Measurements from ENCODE around the gene FOXO4. TPM values are rescaled to one million over a fixed set of nuclear protein-coding genes. Genes with fewer than 3 reads are reported as not detected.
"Not testable (repeated sequence)": the region's sequence is repeated elsewhere in the genome, so short reads cannot be mapped to it uniquely, and the experiment has no call there.

Gene FOXO4
- total RNA-seq, result 5.8 TPM

GRCh38 chrX:71095555-71095980 is at the start of gene FOXO4:
Gene FOXO4, plus strand, starts transcription at chrX:71095851. Its CDS starts 678 bp downstream, at chrX:71096529.
- peak; percentile 86 for DNase-seq

DNA sequence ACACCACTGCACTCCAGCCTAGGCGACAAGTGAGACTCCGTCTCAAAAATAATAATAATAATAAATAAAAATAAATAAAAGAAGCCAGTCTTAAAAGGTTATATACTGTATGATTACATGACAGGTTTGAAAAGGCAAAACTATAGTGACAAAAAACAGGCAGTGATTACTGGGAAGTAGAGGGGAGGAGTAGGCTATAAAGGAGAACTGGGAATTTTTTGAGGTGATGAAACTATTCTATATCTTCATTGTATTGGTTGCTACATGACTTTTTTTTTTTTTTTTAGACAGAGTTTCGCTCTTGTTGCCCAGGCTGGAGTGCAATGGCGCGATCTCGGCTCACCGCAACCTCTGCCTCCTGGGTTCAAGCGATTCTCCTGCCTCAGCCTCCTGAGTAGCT is 47.8 kb upstream of the FOXO4 start:
- DNase-seq, result not testable (repeated sequence)

DNA sequence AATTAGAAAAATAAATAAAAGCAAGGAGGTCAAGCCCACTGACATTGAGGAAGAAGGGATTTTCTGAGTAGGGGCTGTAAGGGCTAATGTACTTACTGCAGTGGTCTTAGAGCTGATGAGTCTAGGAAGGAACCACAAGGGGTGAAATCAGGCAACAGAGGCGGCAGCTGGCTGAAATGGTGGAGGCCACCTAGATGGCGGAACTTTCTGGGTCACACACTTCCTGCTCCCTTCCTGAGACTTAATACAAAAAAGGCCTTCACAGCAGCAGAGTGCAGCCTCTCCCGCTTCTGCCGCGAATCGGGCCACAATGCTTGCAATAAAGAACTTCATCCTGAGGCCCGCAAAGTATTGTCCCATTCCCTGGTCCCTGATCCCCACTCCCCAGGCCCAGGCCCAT is 42.9 kb upstream of the FOXO4 start:
- DNase-seq, result no peak

DNA sequence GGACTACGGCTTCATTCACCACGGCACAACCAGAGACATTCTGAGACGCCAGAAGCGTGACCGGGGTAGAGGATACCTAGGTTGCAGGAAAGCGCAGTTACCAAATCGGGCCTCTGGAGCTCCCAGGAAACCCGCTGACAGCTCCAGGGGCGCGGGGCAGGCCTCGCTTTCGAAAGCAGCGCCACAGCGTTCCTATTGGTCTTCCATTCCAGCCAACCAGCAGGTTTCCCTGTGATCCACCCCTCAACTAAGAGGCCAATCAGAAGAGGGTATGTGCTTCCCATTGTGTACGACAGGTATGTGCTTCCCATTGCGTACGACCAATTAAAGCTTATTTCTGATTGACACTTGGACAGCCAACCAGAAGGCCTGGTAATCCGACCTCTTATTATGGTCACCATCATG is 42.4 kb upstream of the FOXO4 start:
- DNase-seq, result no peak

DNA sequence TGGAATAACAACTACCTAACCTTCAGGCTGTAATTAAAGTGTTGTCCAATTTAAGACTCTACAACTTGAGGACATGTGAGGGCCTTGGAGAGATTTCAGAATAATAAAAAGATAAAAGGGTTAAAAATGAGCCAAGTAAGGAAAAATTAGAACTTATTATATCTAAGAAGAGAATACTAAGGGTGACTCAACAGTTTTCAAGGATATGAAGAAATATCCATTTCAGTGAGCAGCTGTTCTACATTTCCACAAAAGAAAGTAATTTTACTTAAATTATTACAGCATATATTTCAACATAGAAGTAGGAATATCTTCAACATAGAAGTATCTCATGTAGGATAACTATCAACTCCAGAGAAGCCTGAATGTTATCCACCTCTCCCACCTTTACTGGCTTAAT is 38.8 kb upstream of the FOXO4 start:
- DNase-seq, result no peak

GRCh38 chrX:71057848-71058530 is 37.7 kb upstream of the FOXO4 start:
- no peak for DNase-seq

GRCh38 chrX:71060127-71060526 is 35.5 kb upstream of the FOXO4 start:
- DNase-seq, result no peak

DNA sequence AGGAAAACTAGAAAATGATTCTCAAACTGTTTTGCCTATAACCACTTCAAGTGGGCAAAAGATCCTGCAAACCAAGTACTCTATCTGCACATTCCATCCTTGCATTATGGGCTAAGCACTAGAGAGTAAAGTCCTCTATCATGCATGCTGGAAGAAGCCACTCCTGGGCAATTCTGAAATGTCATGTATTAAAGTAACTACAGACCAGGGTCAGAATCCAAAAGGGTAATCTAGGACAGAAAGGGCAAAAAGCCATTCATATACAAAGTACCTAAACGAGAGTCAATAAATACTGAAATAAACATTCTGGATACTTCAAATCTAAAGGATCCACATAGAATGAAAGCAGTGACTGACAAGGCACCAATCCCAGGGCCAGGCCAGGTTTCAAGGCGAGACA is 28.6 kb upstream of the FOXO4 start:
- no peak for DNase-seq

- DNase-seq, result no peak
Observed at GRCh38 chrX:71067712-71068043, 28.0 kb upstream of the FOXO4 start.

- peak; percentile 87 for DNase-seq
Observed at GRCh38 chrX:71068044-71068918, 27.4 kb upstream of the FOXO4 start, which contains the start of gene SNX12. Gene SNX12, minus strand, starts transcription at chrX:71068334. Its CDS starts 28 bp downstream, at chrX:71068306.

- DNase-seq, result no peak
Observed at GRCh38 chrX:71070531-71070930, 25.1 kb upstream of the FOXO4 start.

DNA sequence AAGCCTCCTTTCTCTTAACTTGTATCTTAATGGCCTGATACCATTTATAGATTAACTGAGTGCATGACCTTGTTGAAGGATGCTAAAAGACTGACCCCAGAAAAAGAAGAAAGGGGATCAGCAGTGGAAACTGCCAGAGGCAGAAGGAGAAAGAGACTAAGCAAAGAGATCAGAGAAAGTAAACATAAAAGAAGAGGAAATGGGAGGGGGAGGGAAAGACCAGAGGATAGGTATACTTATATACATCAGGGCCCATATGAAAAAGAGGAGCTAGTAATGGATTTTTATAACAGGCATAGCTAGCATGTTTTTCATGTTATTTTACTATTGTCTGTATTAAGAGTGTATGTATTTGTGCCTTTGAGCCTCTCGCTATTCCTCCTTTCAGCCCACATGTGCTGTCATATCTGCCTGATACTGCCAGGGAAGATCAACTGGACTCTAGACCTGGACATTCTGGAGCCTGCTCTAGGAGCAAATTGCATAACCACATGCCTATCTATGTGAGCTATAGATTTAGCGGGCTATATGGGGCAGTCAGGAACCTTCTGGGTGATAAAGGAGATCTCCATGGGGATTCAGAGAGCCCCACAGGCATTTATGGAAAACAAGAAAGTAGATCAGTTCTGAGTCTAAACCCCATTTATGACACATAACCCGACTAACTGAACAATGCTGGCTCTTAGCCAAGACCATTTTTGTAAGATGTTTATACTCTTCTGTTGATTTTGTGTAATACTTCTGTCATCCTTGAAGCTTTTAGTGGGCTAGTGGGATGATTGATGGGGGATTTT is 14.1 kb upstream of the FOXO4 start:
- no peak for DNase-seq

GRCh38 chrX:71082124-71082647 is 13.5 kb upstream of the FOXO4 start:
- DNase-seq, result no peak

GRCh38 chrX:71082822-71083221 is 12.8 kb upstream of the FOXO4 start:
- DNase-seq, result no peak

GRCh38 chrX:71085900-71086299 is 9.8 kb upstream of the FOXO4 start:
- no peak for DNase-seq

GRCh38 chrX:71091263-71091662 is 4.4 kb upstream of the FOXO4 start:
- no peak for DNase-seq

- DNase-seq, result no peak
Observed at GRCh38 chrX:71095033-71095432, 618 bp upstream of the FOXO4 start.

DNA sequence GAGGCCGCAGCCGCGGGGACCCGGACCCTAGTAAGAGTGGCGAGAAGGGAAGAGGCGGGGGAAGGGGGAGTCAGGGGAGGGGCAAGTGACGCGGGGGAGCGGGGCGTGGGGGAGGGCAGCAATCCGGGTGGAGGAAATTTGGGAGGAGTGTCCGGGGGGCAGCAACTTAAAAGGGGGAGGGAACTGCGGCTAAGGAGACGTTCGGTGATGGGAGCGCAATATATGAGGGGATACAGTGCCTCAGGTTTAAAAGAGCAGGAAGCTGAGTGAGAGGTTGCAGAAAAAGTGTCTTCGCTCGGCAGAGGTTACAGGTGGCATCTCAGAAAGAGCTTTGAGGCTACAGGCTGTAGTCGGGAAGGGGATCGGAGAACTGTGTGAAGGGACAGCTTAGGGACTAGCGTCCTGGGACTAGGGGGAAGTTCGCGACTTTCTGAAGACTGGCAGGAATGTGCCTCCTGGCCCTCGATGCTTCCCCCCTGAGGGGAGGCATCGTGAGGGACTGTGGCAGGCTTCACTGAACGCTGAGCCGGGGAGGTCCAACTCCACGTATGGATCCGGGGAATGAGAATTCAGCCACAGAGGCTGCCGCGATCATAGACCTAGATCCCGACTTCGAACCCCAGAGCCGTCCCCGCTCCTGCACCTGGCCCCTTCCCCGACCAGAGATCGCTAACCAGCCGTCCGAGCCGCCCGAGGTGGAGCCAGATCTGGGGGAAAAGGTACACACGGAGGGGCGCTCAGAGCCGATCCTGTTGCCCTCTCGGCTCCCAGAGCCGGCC is 519 bp downstream of the FOXO4 start:
- DNase-seq, result no peak

- DNase-seq, result no peak
Observed at GRCh38 chrX:71096760-71097032, 1.0 kb downstream of the FOXO4 start.

GRCh38 chrX:71098302-71098701 is 2.7 kb downstream of the FOXO4 start:
- DNase-seq, result no peak

DNA sequence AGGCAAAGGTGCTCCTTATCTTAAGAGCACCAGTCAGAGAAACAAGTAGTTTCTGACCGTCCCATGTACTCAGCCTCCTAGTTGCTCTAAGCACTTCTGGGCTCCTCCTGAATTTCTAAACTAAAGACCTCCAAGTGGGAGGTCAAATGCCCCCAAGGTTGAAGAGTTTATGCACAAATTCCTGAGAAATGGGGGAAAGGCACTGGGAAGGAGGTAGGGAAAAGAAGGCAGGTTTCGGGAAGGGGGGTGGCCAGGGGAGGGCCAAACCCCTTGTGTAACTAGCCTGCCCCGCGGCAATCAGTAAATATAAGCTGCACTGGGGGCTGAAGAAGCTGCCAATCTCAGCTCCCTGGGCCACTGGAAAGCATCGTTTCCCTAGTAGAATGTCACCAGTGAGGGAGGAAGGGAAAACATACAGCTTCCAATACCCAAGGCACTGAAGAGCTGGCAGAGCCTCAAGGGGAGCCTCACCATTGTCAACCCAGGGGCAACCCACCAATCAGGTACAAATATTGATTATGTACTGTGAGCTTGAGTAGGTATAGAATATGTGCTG is 3.4 kb downstream of the FOXO4 start:
- no peak for DNase-seq

- no peak for DNase-seq
Observed at GRCh38 chrX:71099736-71100135, 4.1 kb downstream of the FOXO4 start.

Measured in occipital lobe (tissue), 2 donors.